NCI-H526 (cell line): ENCODE results near the gene HOTAIR.

Source experiments
- DNase-seq, 2 experiments: peaks; one replicate each; lab custom pipeline; 2025; lab: John Stamatoyannopoulos, UW

HOTAIR gene

GRCh38 chr12:53974084-53975063 is at the start of gene HOTAIR:
HOTAIR (minus strand) TSS chr12:53974954.
- DNase-seq, result no peak

GRCh38 chr12:54024127-54024526 is 49.4 kb upstream of the HOTAIR start:
- no peak for DNase-seq

- no peak for DNase-seq
These were observed 48.5 kb upstream of the HOTAIR start for GRCh38 chr12:54022960-54023884.

- DNase-seq, result no peak
These were observed 46.8 kb upstream of the HOTAIR start for GRCh38 chr12:54021432-54022013.

- DNase-seq, result no peak
These were observed 46.0 kb upstream of the HOTAIR start for GRCh38 chr12:54020591-54021405.

GRCh38 chr12:54019924-54020590 is 45.3 kb upstream of the HOTAIR start:
- DNase-seq, result no peak

GRCh38 chr12:54019091-54019811 is 44.5 kb upstream of the HOTAIR start:
- no peak for DNase-seq

- no peak for DNase-seq
These were observed 43.8 kb upstream of the HOTAIR start for GRCh38 chr12:54018468-54018984.

GRCh38 chr12:54017878-54018467 is 43.2 kb upstream of the HOTAIR start:
- peak; percentile 94 to 98 for DNase-seq

GRCh38 chr12:54017027-54017788 is 42.5 kb upstream of the HOTAIR start:
- DNase-seq, result no peak

- DNase-seq, result peak; percentile 95 to 96
These were observed 41.8 kb upstream of the HOTAIR start for GRCh38 chr12:54016478-54016964.

GRCh38 chr12:54016051-54016450 is 41.3 kb upstream of the HOTAIR start:
- no peak for DNase-seq

GRCh38 chr12:54015018-54015931 is 40.5 kb upstream of the HOTAIR start:
- DNase-seq, result no peak

GRCh38 chr12:54014377-54015017 is 39.7 kb upstream of the HOTAIR start:
- no peak for DNase-seq

GRCh38 chr12:54012631-54013409 is 38.1 kb upstream of the HOTAIR start:
- no peak for DNase-seq
